HepG2 (cell line): ENCODE data around the gene TOP3B.

Experiments used
- ATF3 ChIP-seq: sonication (generic); formaldehyde crosslinking; IDR thresholded peaks from 2 replicates; pipeline ENCODE4 v1.4.0; 2020; ENCODE audit warnings: missing genetic modification reagents
- CEBPG ChIP-seq: IDR thresholded peaks from 2 replicates; pipeline ENCODE4 v1.6.1; 2016
- CEBPZ ChIP-seq: IDR thresholded peaks from 2 replicates; pipeline ENCODE4 v1.6.1; 2012; ENCODE audit warnings: low read length, improper control_type of control experiment
- CREB1 ChIP-seq, 2 experiments: fragments of 450-650 bp in 1 of 2; IDR thresholded peaks; 2 replicates each; pipeline ENCODE4 v1.6.1; 2016 to 2017; ENCODE audit warnings: control low read depth in 1 of 2, mild to moderate bottlenecking in 1 of 2, missing compliant biosample characterization in 1 of 2, missing genetic modification characterization in 1 of 2
- CTCF ChIP-seq: sonication (generic); formaldehyde crosslinking; IDR thresholded peaks from 2 replicates; pipeline ENCODE4 v1.5.0; 2020; ENCODE audit warnings: mild to moderate bottlenecking, missing genetic modification reagents, moderate library complexity
- DR1 ChIP-seq: sonication (generic); formaldehyde crosslinking; IDR thresholded peaks from 2 replicates; pipeline ENCODE4 v1.8.0; 2021; ENCODE audit warnings: mild to moderate bottlenecking, missing genetic modification reagents, inconsistent platforms
- FOXJ3 ChIP-seq: sonication (generic); formaldehyde crosslinking; IDR thresholded peaks from 2 replicates; pipeline ENCODE4 v1.4.0; 2020; ENCODE audit warnings: missing genetic modification reagents, mild to moderate bottlenecking, borderline replicate concordance
- GATA4 ChIP-seq: sonication (generic); IDR thresholded peaks from 2 replicates; pipeline ENCODE4 v1.6.1; 2016; ENCODE audit warnings: antibody characterized with exemption, low read depth, borderline replicate concordance
- GLI4 ChIP-seq: sonication (generic); formaldehyde crosslinking; IDR thresholded peaks from 2 replicates; pipeline ENCODE4 v1.5.1; 2020; ENCODE audit warnings: missing genetic modification reagents, mild to moderate bottlenecking, moderate library complexity, borderline replicate concordance
- HNF4A ChIP-seq: sonication (generic); formaldehyde crosslinking; IDR thresholded peaks from 2 replicates; pipeline ENCODE4 v1.4.0; 2020; ENCODE audit warnings: missing genetic modification reagents
- NCOA2 ChIP-seq: sonication (generic); formaldehyde crosslinking; IDR thresholded peaks from 2 replicates; pipeline ENCODE4 v1.8.0; 2022; ENCODE audit warnings: inconsistent platforms
- ZNF276 ChIP-seq: sonication (generic); formaldehyde crosslinking; IDR thresholded peaks from 2 replicates; pipeline ENCODE4 v1.4.0; 2020; ENCODE audit warnings: mild to moderate bottlenecking, low read depth, missing genetic modification reagents
- ZNF3 ChIP-seq: IDR thresholded peaks from 2 replicates; pipeline ENCODE4 v1.7.0; 2017; ENCODE audit warnings: inconsistent platforms
- ZNF564 ChIP-seq: sonication (generic); formaldehyde crosslinking; IDR thresholded peaks from 2 replicates; pipeline ENCODE4 v1.8.1; 2023; ENCODE audit warnings: mild to moderate bottlenecking, missing genetic modification reagents

GRCh38 chr22:21918466-21919185 lies 64.0 kb downstream of the TOP3B start:
- TF ChIP-seq CTCF (no peak), ZNF276 (CRISPR knock-in tag) (no peak), ATF3 (no peak), ZNF3 (CRISPR knock-in tag) (no peak), NCOA2 (CRISPR knock-in tag) (no peak), GLI4 (CRISPR knock-in tag) (no peak), GATA4 (no peak), CEBPG (no peak), HNF4A (CRISPR knock-in tag) (no peak), ZNF564 (CRISPR knock-in tag) (no peak), DR1 (CRISPR knock-in tag) (no peak), CREB1 (IDR thresholded peaks at IDR 0.05) (no peak), CREB1 (CRISPR knock-in tag; IDR thresholded peaks at IDR 0.05) (no peak), FOXJ3 (CRISPR knock-in tag) (no peak), CEBPZ (no peak)
